ENCODE measurements around the gene ARMC6.
"Not testable (repeated sequence)": the region's sequence is repeated elsewhere in the genome, so short reads cannot be mapped to it uniquely, and the experiment has no call there.

Gene ARMC6

GRCh38 chr19:19023376-19023775 is 10.0 kb upstream of the ARMC6 start:
- not testable (repeated sequence) for DNase-seq

GRCh38 chr19:19025861-19026260 is 7.5 kb upstream of the ARMC6 start:
- DNase-seq: no peak

GRCh38 chr19:19026299-19026971 is 7.0 kb upstream of the ARMC6 start:
- DNase-seq: no peak

GRCh38 chr19:19027228-19027627 is 6.2 kb upstream of the ARMC6 start:
- DNase-seq: no peak

- DNase-seq: no peak
Observed at GRCh38 chr19:19028526-19028925, 4.9 kb upstream of the ARMC6 start.

GRCh38 chr19:19031891-19032290 is 1.5 kb upstream of the ARMC6 start:
- DNase-seq: no peak

GRCh38 chr19:19032420-19033175 is 805 bp upstream of the ARMC6 start:
- DNase-seq: peak; percentile 81

GRCh38 chr19:19033176-19033425 is 302 bp upstream of the ARMC6 start:
- no peak for DNase-seq

GRCh38 chr19:19034204-19034624 is 811 bp downstream of the ARMC6 start:
- DNase-seq: peak; percentile 61

GRCh38 chr19:19039901-19040300 is 6.5 kb downstream of the ARMC6 start:
- no peak for DNase-seq

GRCh38 chr19:19040417-19040816 is 7.0 kb downstream of the ARMC6 start:
- DNase-seq: no peak

GRCh38 chr19:19042732-19043280 is 9.4 kb downstream of the ARMC6 start:
- DNase-seq: no peak

GRCh38 chr19:19043481-19043880 is 10.1 kb downstream of the ARMC6 start:
- no peak for DNase-seq

- no peak for DNase-seq
Observed at GRCh38 chr19:19043881-19044280, 10.5 kb downstream of the ARMC6 start.

GRCh38 chr19:19049406-19049805 is 16.0 kb downstream of the ARMC6 start:
- no peak for DNase-seq

- no peak for DNase-seq
Observed at GRCh38 chr19:19050104-19050503, 16.7 kb downstream of the ARMC6 start.

- no peak for DNase-seq
Observed at GRCh38 chr19:19050731-19051130, 17.3 kb downstream of the ARMC6 start.

- DNase-seq: no peak
Observed at GRCh38 chr19:19051478-19052213, 18.2 kb downstream of the ARMC6 start.

GRCh38 chr19:19052921-19053320 is 19.5 kb downstream of the ARMC6 start:
- no peak for DNase-seq

GRCh38 chr19:19053508-19054314 is 20.3 kb downstream of the ARMC6 start:
- DNase-seq: no peak

- no peak for DNase-seq
Observed at GRCh38 chr19:19054315-19054938, 21.0 kb downstream of the ARMC6 start.

- DNase-seq: no peak
Observed at GRCh38 chr19:19054939-19055440, 21.6 kb downstream of the ARMC6 start.

Data from NCI-H2227 treated with DMSO at 0.1 percent for 48 hours (cell line).